Measurements from ENCODE around the gene FAM200C. TPM values are rescaled to one million over a fixed set of nuclear protein-coding genes. Genes with fewer than 3 reads are reported as not detected.

FAM200C gene
- total RNA-seq, 2 experiments from 2014 or later, result 0.16 TPM; not detected in 1

DNA sequence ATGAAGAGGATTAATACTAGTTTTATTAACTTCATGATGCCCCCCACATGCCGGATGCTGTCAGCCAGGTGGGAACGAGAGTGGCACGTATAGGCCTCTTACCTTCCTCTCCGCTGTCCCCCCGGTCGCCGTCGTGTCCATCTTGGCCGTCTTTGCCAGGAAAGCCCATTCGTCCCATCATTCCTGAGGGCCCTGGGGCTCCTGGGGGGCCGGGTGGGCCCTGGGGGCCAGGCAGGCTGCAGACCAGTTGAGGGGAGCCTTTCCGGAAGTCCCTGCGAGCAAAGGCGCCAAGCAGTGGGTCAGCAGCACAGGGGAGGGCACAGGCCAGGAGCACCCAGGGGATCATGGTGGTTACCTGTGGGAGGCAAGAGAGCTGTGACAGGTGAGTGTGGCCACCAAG is 45.2 kb downstream of the FAM200C start:
- H3K9me3 ChIP-seq (ENCODE audit: control insufficient read depth in 1 of 2, insufficient read depth in 1 of 2, low read length in 2 of 2), result no peaks in the 10 kb centered on the region
- no peaks in the 10 kb centered on the region for H3K9me3 Mint-ChIP-seq
- ChIA-PET POLR2A (no interaction called here), CTCF (no interaction called here)
- ATAC-seq (ENCODE audit: poor library complexity), result no peak
- no peaks in the 10 kb centered on the region for H3K27me3 Mint-ChIP-seq
- H3K4me1 ChIP-seq (ENCODE audit: insufficient read depth, low read length), result no peaks in the 10 kb centered on the region
- TF ChIP-seq, protein P1, sequence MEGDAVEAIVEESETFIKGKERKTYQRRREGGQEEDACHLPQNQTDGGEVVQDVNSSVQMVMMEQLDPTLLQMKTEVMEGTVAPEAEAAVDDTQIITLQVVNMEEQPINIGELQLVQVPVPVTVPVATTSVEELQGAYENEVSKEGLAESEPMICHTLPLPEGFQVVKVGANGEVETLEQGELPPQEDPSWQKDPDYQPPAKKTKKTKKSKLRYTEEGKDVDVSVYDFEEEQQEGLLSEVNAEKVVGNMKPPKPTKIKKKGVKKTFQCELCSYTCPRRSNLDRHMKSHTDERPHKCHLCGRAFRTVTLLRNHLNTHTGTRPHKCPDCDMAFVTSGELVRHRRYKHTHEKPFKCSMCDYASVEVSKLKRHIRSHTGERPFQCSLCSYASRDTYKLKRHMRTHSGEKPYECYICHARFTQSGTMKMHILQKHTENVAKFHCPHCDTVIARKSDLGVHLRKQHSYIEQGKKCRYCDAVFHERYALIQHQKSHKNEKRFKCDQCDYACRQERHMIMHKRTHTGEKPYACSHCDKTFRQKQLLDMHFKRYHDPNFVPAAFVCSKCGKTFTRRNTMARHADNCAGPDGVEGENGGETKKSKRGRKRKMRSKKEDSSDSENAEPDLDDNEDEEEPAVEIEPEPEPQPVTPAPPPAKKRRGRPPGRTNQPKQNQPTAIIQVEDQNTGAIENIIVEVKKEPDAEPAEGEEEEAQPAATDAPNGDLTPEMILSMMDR (IDR thresholded peaks at IDR 0.05), result no peak
- H3K36me3 ChIP-seq (ENCODE audit: insufficient read depth, low read length), result no peaks in the 10 kb centered on the region
- intact Hi-C loops (cut with DNase I, micrococcal nuclease), result no loop called here
- no peaks in the 10 kb centered on the region for H3K36me3 Mint-ChIP-seq (ENCODE audit: low read depth)
- H3K4me3 Mint-ChIP-seq, result no peak overlapping the region
- H3K4me3 ChIP-seq (ENCODE audit: low read length), result no peak overlapping the region
- no peak for DNase-seq
- H3K27ac Mint-ChIP-seq, result no peak overlapping the region
- H3K27me3 ChIP-seq (ENCODE audit: control insufficient read depth in 1 of 2, insufficient read depth in 2 of 2, low read length in 2 of 2), result no peaks in the 10 kb centered on the region
- no peak overlapping the region for H3K27ac ChIP-seq (ENCODE audit: low read depth in 1 of 2, low read length in 2 of 2)
- no peaks in the 10 kb centered on the region for H3K4me1 Mint-ChIP-seq (ENCODE audit: low read depth)

DNA sequence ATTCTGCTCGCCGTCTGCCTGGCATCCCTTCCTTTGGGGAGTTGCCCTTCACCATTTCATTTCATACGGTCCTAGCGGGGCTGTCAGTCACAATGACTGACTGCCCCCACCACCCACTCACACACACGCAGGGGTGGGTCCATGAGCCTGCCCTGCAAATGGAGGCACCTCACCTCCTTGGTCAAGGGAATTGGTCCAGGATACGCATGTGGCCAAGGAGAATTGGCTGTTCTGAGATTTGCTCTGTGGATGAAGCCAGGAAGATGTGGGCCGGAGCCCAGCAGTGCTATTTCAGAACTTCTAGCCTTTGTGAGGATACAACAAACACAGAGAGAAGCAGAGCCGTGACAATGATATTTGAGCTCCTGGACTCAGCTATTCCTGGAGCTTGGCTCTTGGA is 46.5 kb downstream of the FAM200C start:
- H3K4me1 ChIP-seq (ENCODE audit: insufficient read depth, low read length), result no peaks in the 10 kb centered on the region

GRCh38 chr5:160352308-160352707 is 47.5 kb downstream of the FAM200C start:
- intact Hi-C loops (cut with DNase I, micrococcal nuclease), result no loop called here
- ChIA-PET CTCF (no interaction called here), POLR2A (no interaction called here)
- Mint-ChIP-seq H3K27ac (no peak overlapping the region), H3K4me3 (no peak overlapping the region), H3K27me3 (no peaks in the 10 kb centered on the region), H3K9me3 (no peaks in the 10 kb centered on the region), H3K36me3 (ENCODE audit: low read depth) (no peaks in the 10 kb centered on the region), H3K4me1 (ENCODE audit: low read depth) (no peaks in the 10 kb centered on the region)
- Histone ChIP-seq H3K4me3 (ENCODE audit: low read length) (no peak overlapping the region), H3K27me3 (ENCODE audit: control insufficient read depth in 1 of 2, insufficient read depth in 2 of 2, low read length in 2 of 2) (no peaks in the 10 kb centered on the region), H3K36me3 (ENCODE audit: insufficient read depth, low read length) (no peaks in the 10 kb centered on the region), H3K9me3 (ENCODE audit: control insufficient read depth in 1 of 2, insufficient read depth in 1 of 2, low read length in 2 of 2) (no peaks in the 10 kb centered on the region), H3K27ac (ENCODE audit: low read depth in 1 of 2, low read length in 2 of 2) (no peak overlapping the region), H3K4me1 (ENCODE audit: insufficient read depth, low read length) (no peaks in the 10 kb centered on the region)
- TF ChIP-seq, protein P1 (IDR thresholded peaks at IDR 0.05), result no peak
- ATAC-seq (ENCODE audit: poor library complexity) (no peak), DNase-seq (no peak)

More for the DNA sequence above, 46.5 kb downstream of the FAM200C start:
- no peak overlapping the region for H3K27ac Mint-ChIP-seq
- no peaks in the 10 kb centered on the region for H3K9me3 Mint-ChIP-seq
- ChIA-PET POLR2A (no interaction called here), CTCF (no interaction called here)
- Histone ChIP-seq H3K9me3 (ENCODE audit: control insufficient read depth in 1 of 2, insufficient read depth in 1 of 2, low read length in 2 of 2) (no peaks in the 10 kb centered on the region), H3K27ac (ENCODE audit: low read depth in 1 of 2, low read length in 2 of 2) (no peak overlapping the region), H3K27me3 (ENCODE audit: control insufficient read depth in 1 of 2, insufficient read depth in 2 of 2, low read length in 2 of 2) (no peaks in the 10 kb centered on the region), H3K36me3 (ENCODE audit: insufficient read depth, low read length) (no peaks in the 10 kb centered on the region), H3K4me3 (ENCODE audit: low read length) (no peak overlapping the region)
- intact Hi-C loops (cut with DNase I, micrococcal nuclease), result no loop called here
- TF ChIP-seq, protein P1 (IDR thresholded peaks at IDR 0.05), result no peak
- H3K36me3 Mint-ChIP-seq (ENCODE audit: low read depth), result no peaks in the 10 kb centered on the region
- no peaks in the 10 kb centered on the region for H3K4me1 Mint-ChIP-seq (ENCODE audit: low read depth)
- no peaks in the 10 kb centered on the region for H3K27me3 Mint-ChIP-seq
- DNase-seq (no peak), ATAC-seq (ENCODE audit: poor library complexity) (no peak)
- H3K4me3 Mint-ChIP-seq, result no peak overlapping the region
